Measurements from ENCODE around the gene KRTAP4-5.
"Not testable (repeated sequence)": the region's sequence is repeated elsewhere in the genome, so short reads cannot be mapped to it uniquely, and the experiment has no call there.

Gene KRTAP4-5

GRCh38 chr17:41108728-41109386 lies 40.8 kb downstream of the KRTAP4-5 start:
- not testable (repeated sequence) for DNase-seq (ENCODE audit: low spot score)

DNA sequence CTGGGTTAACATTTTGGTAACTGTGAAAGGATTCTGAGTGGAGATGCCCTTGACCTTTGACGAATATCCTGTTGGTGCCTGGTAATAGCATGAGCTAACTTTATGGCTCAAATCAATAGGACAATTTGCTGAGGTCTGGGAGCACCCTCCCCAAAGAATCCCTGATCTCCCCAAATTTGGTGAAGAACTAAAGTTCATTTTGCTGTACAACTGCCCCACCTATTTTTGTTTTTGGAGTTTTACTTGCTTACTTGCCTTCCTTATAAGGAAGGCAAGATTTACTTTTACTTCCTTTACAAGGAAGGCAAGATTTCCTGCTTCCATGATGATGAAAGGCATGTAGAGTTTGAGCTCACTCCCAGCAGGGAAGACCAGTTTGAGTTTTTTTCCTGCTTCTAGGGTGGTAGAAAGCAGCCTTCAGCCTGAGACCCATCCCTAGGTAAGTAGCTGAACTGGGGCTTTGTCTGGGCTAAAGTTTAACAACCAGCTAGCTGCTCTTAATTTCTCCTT lies 41.6 kb downstream of the KRTAP4-5 start:
- no peak for DNase-seq (ENCODE audit: low spot score)

DNA sequence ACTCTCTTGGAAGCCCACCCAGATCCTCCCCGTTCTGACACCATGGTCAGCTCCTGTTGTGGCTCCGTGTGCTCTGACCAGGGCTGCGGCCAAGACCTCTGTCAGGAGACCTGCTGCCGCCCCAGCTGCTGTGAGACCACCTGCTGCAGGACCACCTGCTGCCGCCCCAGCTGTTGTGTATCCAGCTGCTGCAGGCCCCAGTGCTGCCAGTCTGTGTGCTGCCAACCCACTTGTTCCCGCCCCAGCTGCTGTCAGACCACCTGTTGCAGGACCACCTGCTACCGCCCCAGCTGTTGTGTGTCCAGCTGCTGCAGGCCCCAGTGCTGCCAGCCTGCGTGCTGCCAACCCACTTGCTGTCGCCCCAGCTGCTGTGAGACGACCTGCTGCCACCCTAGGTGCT lies 44.3 kb downstream of the KRTAP4-5 start, which contains the start of gene KRTAP4-9:
KRTAP4-9 (plus strand) TSS at position 43 of the 400 bp plus-strand sequence; CDS start at position 43, 0 bp downstream.
- not testable (repeated sequence) for DNase-seq (ENCODE audit: low spot score)

- not testable (repeated sequence) for DNase-seq (ENCODE audit: low spot score)
These were observed 45.1 kb downstream of the KRTAP4-5 start for GRCh38 chr17:41104386-41105038.

DNA sequence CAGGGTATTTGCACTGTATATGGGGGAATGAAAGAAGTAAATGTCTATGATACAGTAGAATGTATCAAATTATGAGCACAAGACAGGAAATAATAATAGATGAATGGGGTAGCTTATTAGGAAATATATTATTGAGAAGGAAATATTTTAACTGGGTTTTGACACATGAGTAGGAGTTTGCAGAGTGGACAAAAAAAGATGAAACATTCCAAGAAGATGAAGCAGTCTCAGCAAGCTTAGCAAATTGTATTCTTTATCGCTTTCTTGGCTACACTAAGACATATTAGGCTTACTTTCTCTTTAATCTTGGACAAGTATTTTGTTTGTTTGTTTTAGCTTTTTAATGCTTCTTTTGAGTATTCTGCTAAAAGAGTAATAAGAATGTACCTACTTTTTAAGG lies 45.7 kb downstream of the KRTAP4-5 start:
- peak; percentile 13 for DNase-seq (ENCODE audit: low spot score)

- DNase-seq (ENCODE audit: low spot score) = no peak
These were observed 47.9 kb downstream of the KRTAP4-5 start, which contains the start of gene KRTAP4-16 for GRCh38 chr17:41101586-41102259. Gene KRTAP4-16, minus strand, starts transcription at chr17:41102209. Its CDS starts 0 bp downstream, at chr17:41102209.

DNA sequence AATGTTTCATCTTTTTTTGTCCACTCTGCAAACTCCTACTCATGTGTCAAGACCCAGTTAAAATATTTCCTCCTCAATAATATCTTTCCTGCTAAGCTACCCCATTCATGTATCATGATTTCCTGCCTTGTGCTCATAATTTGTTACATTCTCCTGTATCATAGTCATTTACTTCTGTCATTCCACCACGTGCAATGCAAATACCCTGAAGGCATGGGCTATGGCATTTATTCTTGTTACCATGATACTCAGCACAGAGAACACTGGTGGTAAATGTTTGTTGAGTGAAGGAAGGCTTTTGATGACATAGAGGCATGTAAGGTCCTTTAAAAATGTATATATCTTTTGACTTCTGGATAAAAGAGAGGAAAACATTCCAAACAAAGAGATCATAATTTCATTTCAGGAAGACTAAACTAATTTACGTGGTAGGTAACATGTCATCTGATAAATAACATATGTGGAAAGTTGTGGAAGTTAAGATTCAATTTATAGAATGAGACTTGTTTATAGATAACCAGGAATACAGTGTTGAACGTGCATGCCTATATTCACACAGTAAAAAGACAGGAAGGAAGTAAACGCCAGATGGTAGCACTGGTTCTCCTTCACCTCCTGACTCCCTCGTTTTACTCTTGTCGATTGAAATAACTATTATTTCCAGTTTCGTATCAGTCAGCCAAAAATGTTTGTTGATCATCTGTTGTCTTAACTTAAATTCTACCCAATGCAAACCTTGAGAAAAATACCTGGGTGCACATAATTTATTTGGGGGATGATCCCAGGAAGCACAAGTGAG lies 49.7 kb downstream of the KRTAP4-5 start:
- DNase-seq (ENCODE audit: low spot score) = peak; percentile 23
